Heart left ventricle (tissue), 16 donors: ENCODE results near the gene SOCS3. TPM values are rescaled to one million over a fixed set of nuclear protein-coding genes. Genes with fewer than 3 reads are reported as not detected.
A peak's percentile ranks its signal among the peaks of the same experiment; 100 is the strongest.

Source experiments
- ATAC-seq, 4 donors: fragments of 200-7000 bp; cut with Tn5 transposase; one replicate each; pipeline ENCODE4 v1.9.1; 2020 to 2022; ENCODE audit warnings: moderate library complexity in 4 of 4, mild to moderate bottlenecking in 3 of 4, moderate number of reproducible peaks in 1 of 4
- DNase-seq, 5 donors: peaks; one replicate each; pipeline ENCODE4 v3.0.0-alpha.2; 2020
- H3K27ac ChIP-seq, 12 donors: fragments of 200-600 bp; sonication (generic) in 4 of 12; one replicate each; pipeline versions ENCODE4 v1.5.0 to v1.8.0; 2016 to 2022; ENCODE audit warnings: mild to moderate bottlenecking in 2 of 12
- H3K27me3 ChIP-seq, 9 donors: fragments of 200-600 bp; sonication (generic) in 2 of 9; one replicate each; pipeline versions ENCODE4 v1.5.1 to v1.8.0; 2016 to 2022; ENCODE audit warnings: mild to moderate bottlenecking in 3 of 9
- H3K36me3 ChIP-seq, 9 donors: fragments of 200-600 bp; sonication (generic) in 2 of 9; one replicate each; pipeline versions ENCODE4 v1.5.0 to v1.8.0; 2018 to 2022; ENCODE audit warnings: mild to moderate bottlenecking in 2 of 9
- H3K4me1 ChIP-seq, 12 donors: fragments of 200-600 bp; sonication (generic) in 4 of 12; one replicate each; pipeline versions ENCODE4 v1.5.0 to v1.8.0; 2016 to 2022; ENCODE audit warnings: mild to moderate bottlenecking in 3 of 12
- H3K4me3 ChIP-seq, 12 donors: fragments of 200-600 bp; sonication (generic) in 4 of 12; one replicate each; pipeline versions ENCODE4 v1.5.0 to v1.8.0; 2017 to 2022; ENCODE audit warnings: mild to moderate bottlenecking in 9 of 12, moderate library complexity in 4 of 12
- H3K9me3 ChIP-seq, 12 donors: fragments of 200-600 bp; sonication (generic) in 4 of 12; one replicate each; pipeline versions ENCODE4 v1.5.0 to v1.8.0; 2016 to 2022; ENCODE audit warnings: mild to moderate bottlenecking in 1 of 12
- CTCF ChIP-seq, 12 donors: fragments of 200-600 bp; sonication (generic) in 4 of 12; IDR thresholded peaks; one replicate each; pipeline versions ENCODE4 v1.5.0 to v1.8.0; 2018 to 2022; ENCODE audit warnings: antibody characterized with exemption in 12 of 12, mild to moderate bottlenecking in 5 of 12
- POLR2A ChIP-seq, 2 donors: fragments of 450-650 bp; IDR thresholded peaks; one replicate each; pipeline ENCODE4 v1.6.1; 2017; ENCODE audit warnings: antibody characterized with exemption in 2 of 2, mild to moderate bottlenecking in 2 of 2, moderate library complexity in 2 of 2
- WGBS, 4 donors: extraction: QIAGEN DNeasy Blood & Tissue Kit in 2 of 4; methylation state at CpG; one replicate each; pipeline versions ENCODE4 v1.1.5 to v1.1.7; 2013 to 2018; 5-methylcytosine and 5-hydroxymethylcytosine counted together
- intact Hi-C, 10 donors: fragments of 100-400 bp; cut with DNase I; formaldehyde crosslinking; loops; one replicate each; pipeline versions ENCODE4 v1.11.1 to v1.14.2; 2022
- polyA plus RNA-seq, 2 donors: library from polyadenylated mRNA; stranded (reverse); fragments of 200-250 nt; gene quantifications; one replicate each; pipeline ENCODE4 v1.2.3, GENCODE V29; 2013
- total RNA-seq, 9 donors: library from RNA; depleted of rRNA in 2 of 9; stranded (reverse); fragments of >200 nt in 2 of 9; fragmentation: NEBNext Ultra II Directional in 3 of 9; extraction: Animal tissue kit (Norgen Biotek cat#: 25700) in 3 of 9; gene quantifications; one replicate each; pipeline versions ENCODE4 v1.1.0 to v1.2.4, GENCODE V29; 2016 to 2023
- donor health status: ischemic (EF 13 %, LVEDD 7.1; RV severe dilation, severe dysfunction).
- donor health status: healthy with polysubstance abuse.
- donor health status: DM: no; HTN: yes; CAD: no.
- donor health status: DM: no; HTN: no; CAD: no.
- donor health status: ischemic (EF 25% LVEDD 6.9; RV normal size, moderate dysfunction).
- donor health status: ischemic (EF 25% LVEDD 5.7; RV mildly dilated, moderate dysfunction).
- donor health status: healthy.
- donor health status: DM: yes; HTN: yes; CAD: no.
- donor health status: ischemic (EF 35%, LVEDD 5.7; RV mildly dilated, moderate dysfunction).
- donor health status: nonischemic (EF 11% LVEDD 7.7; RV severe dilation, severe dysfunction).
- donor health status: DM: yes; HTN: yes; CAD: no.
- donor health status: PGD.
- donor health status: ischemic (EF 29% LVEDD 5.4; RV normal size, mild dysfunction).
- donor health status: nonischemic (EF 23%, LVEDD 6.1; RV moderate dilation, normal function).

Gene SOCS3
- total and polyA plus RNA-seq, 11 donors: 4.6 to 134 (median 15.9) TPM

GRCh38 chr17:78396441-78397337, 36.8 kb upstream of the SOCS3 start:
- 21 to 28% (median 24%) methylated on average over 6 to 14 of the region's 14 CpGs for WGBS, 4 donors
- Histone ChIP-seq H3K4me3 (no peak overlapping the region), H3K36me3 (peaks cover 0 to 100% (median 53%) of the 10 kb centered on the region in 9 donors), H3K27me3 (no peaks in the 10 kb centered on the region), H3K9me3 (no peaks in the 10 kb centered on the region), H3K27ac (peak overlapping the region; percentile 38 to 91 (median 87)), H3K4me1 (peaks cover 16 to 60% (median 45%) of the 10 kb centered on the region in 12 donors)
- no peak for TF ChIP-seq POLR2A (IDR thresholded peaks at IDR 0.05)
- TF ChIP-seq CTCF (IDR thresholded peaks at IDR 0.05): no peak
- DNase-seq: peak in 4 of 5 donors; percentile 51 to 76 (median 66)
- intact Hi-C loops: loop anchor here in 1 of 10 donors (2.0 kb wide), 1 partner anchor 18 kb away; the partner anchor contains the start of gene PGS1
- ATAC-seq: peak; percentile 56 to 72 (median 72)

- DNase-seq: no peak
- intact Hi-C loops: no loop called here
- no peak for TF ChIP-seq CTCF (IDR thresholded peaks at IDR 0.05)
- TF ChIP-seq POLR2A (IDR thresholded peaks at IDR 0.05): no peak
- H3K9me3 ChIP-seq: no peaks in the 10 kb centered on the region
- peaks cover 0 to 91% (median 38%) of the 10 kb centered on the region in 9 donors for H3K36me3 ChIP-seq
- peaks cover 20 to 75% (median 52%) of the 10 kb centered on the region in 12 donors for H3K4me1 ChIP-seq
- 65 to 75% (median 68%) methylated on average over 2 of the region's 2 CpGs for WGBS, 4 donors
- H3K27ac ChIP-seq: peak overlapping the region in 11 of 12 donors; percentile 20 to 90 (median 80)
- ATAC-seq: no peak
- no peaks in the 10 kb centered on the region for H3K27me3 ChIP-seq
- no peak overlapping the region for H3K4me3 ChIP-seq
These were observed 35.3 kb upstream of the SOCS3 start for GRCh38 chr17:78395155-78395554.

- intact Hi-C loops: no loop called here
- 95 to 96% (median 95%) methylated on average over 7 of the region's 7 CpGs for WGBS, 4 donors
- Histone ChIP-seq H3K4me3 (no peak overlapping the region), H3K9me3 (no peaks in the 10 kb centered on the region), H3K27me3 (no peaks in the 10 kb centered on the region), H3K27ac (peak overlapping the region in 4 of 12 donors; percentile 65 to 88 (median 87)), H3K36me3 (peaks cover 0 to 81% (median 28%) of the 10 kb centered on the region in 9 donors), H3K4me1 (peaks cover 20 to 85% (median 62%) of the 10 kb centered on the region in 12 donors)
- ATAC-seq: no peak
- no peak for DNase-seq
- TF ChIP-seq POLR2A (IDR thresholded peaks at IDR 0.05) (no peak), CTCF (IDR thresholded peaks at IDR 0.05) (no peak)
These were observed 34.3 kb upstream of the SOCS3 start for GRCh38 chr17:78394209-78394608.

- no peaks in the 10 kb centered on the region for H3K27me3 ChIP-seq
- 88 to 98% (median 94%) methylated on average over 4 of the region's 4 CpGs for WGBS, 4 donors
- no peaks in the 10 kb centered on the region for H3K9me3 ChIP-seq
- peaks cover 0 to 75% (median 22%) of the 10 kb centered on the region in 9 donors for H3K36me3 ChIP-seq
- ATAC-seq (no peak), DNase-seq (no peak)
- intact Hi-C loops: no loop called here
- H3K27ac ChIP-seq: no peak overlapping the region
- H3K4me3 ChIP-seq: no peak overlapping the region
- peaks cover 23 to 85% (median 63%) of the 10 kb centered on the region in 12 donors for H3K4me1 ChIP-seq
- no peak for TF ChIP-seq CTCF (IDR thresholded peaks at IDR 0.05)
- TF ChIP-seq POLR2A (IDR thresholded peaks at IDR 0.05): no peak
These were observed 33.7 kb upstream of the SOCS3 start for GRCh38 chr17:78393575-78393974.
